IPS DF 4.7 (cell line): ENCODE results near the gene SLC2A9.

Experiments used
- DNase-seq: peaks from one replicate; pipeline ENCODE4 v3.0.0-alpha.2; 2013; ENCODE audit warnings: low spot score; ENCODE audit errors: extremely low read depth

Gene SLC2A9

GRCh38 chr4:10020871-10021652 lies at the start of gene SLC2A9:
Gene SLC2A9 (minus strand): TSS chr4:10021497. CDS start chr4:10021429, 68 bp downstream.
- no peak for DNase-seq

- no peak for DNase-seq
Observed at GRCh38 chr4:10069075-10069642, 47.9 kb upstream of the SLC2A9 start.

GRCh38 chr4:10066670-10067651 lies 45.7 kb upstream of the SLC2A9 start:
- DNase-seq, result no peak

- no peak for DNase-seq
Observed at GRCh38 chr4:10066206-10066605, 44.9 kb upstream of the SLC2A9 start.

- peak; percentile 44 for DNase-seq
Observed at GRCh38 chr4:10063544-10064300, 42.4 kb upstream of the SLC2A9 start.

GRCh38 chr4:10061650-10062415 lies 40.5 kb upstream of the SLC2A9 start:
- DNase-seq, result no peak

GRCh38 chr4:10058371-10058770 lies 37.1 kb upstream of the SLC2A9 start:
- DNase-seq, result no peak

- DNase-seq, result no peak
Observed at GRCh38 chr4:10057023-10057395, 35.7 kb upstream of the SLC2A9 start.

GRCh38 chr4:10056334-10057022 lies 35.2 kb upstream of the SLC2A9 start:
- no peak for DNase-seq

- DNase-seq, result no peak
Observed at GRCh38 chr4:10055871-10056270, 34.6 kb upstream of the SLC2A9 start.

- DNase-seq, result no peak
Observed at GRCh38 chr4:10054571-10055041, 33.3 kb upstream of the SLC2A9 start.

- DNase-seq, result no peak
Observed at GRCh38 chr4:10053635-10054453, 32.5 kb upstream of the SLC2A9 start.

GRCh38 chr4:10051517-10052135 lies 30.3 kb upstream of the SLC2A9 start:
- DNase-seq, result no peak

GRCh38 chr4:10050721-10051120 lies 29.4 kb upstream of the SLC2A9 start:
- DNase-seq, result no peak

GRCh38 chr4:10050261-10050661 lies 29.0 kb upstream of the SLC2A9 start:
- DNase-seq, result no peak

GRCh38 chr4:10048941-10049697 lies 27.8 kb upstream of the SLC2A9 start:
- DNase-seq, result no peak

GRCh38 chr4:10047967-10048366 lies 26.7 kb upstream of the SLC2A9 start:
- DNase-seq, result no peak

GRCh38 chr4:10046471-10046870 lies 25.2 kb upstream of the SLC2A9 start:
- no peak for DNase-seq
